Upper lobe of left lung (tissue), 6 donors: ENCODE results near the gene ZMAT3. TPM values are rescaled to one million over a fixed set of nuclear protein-coding genes. Genes with fewer than 3 reads are reported as not detected.

Source experiments
- ATAC-seq, 2 donors: fragments of 200-7000 bp; cut with Tn5 transposase; one replicate each; pipeline ENCODE4 v1.9.1; 2022; ENCODE audit warnings: mild to moderate bottlenecking in 2 of 2, moderate library complexity in 2 of 2; ENCODE audit not compliant: low FRiP score in 2 of 2
- DNase-seq, 2 donors: peaks; one replicate each; pipeline ENCODE4 v3.0.0-alpha.2; 2019 to 2020
- H3K27ac ChIP-seq, 4 donors: fragments of 200-600 bp; sonication (generic); one replicate each; pipeline ENCODE4 v1.5.1; 2016 to 2019
- H3K27me3 ChIP-seq, 4 donors: fragments of 200-600 bp; sonication (generic); one replicate each; pipeline ENCODE4 v1.5.1; 2017 to 2019
- H3K36me3 ChIP-seq, 4 donors: fragments of 200-600 bp; sonication (generic); one replicate each; pipeline ENCODE4 v1.5.1; 2016 to 2019
- H3K4me1 ChIP-seq, 4 donors: fragments of 200-600 bp; sonication (generic); one replicate each; pipeline ENCODE4 v1.5.1; 2018 to 2019
- H3K4me3 ChIP-seq, 4 donors: fragments of 200-600 bp; sonication (generic); one replicate each; pipeline ENCODE4 v1.5.1; 2017 to 2019; ENCODE audit warnings: mild to moderate bottlenecking in 2 of 4, moderate library complexity in 1 of 4
- H3K9me3 ChIP-seq, 4 donors: fragments of 200-600 bp; sonication (generic); one replicate each; pipeline ENCODE4 v1.5.1; 2018 to 2019
- EP300 ChIP-seq, 4 donors: sonication (generic); formaldehyde crosslinking; IDR thresholded peaks; one replicate each; pipeline ENCODE4 v1.5.1; 2017; ENCODE audit warnings: antibody characterized with exemption in 4 of 4, control low read depth in 2 of 4
- POLR2A ChIP-seq, 4 donors: fragments of 450-650 bp; IDR thresholded peaks; one replicate each; pipeline ENCODE4 v1.5.1; 2016 to 2017; ENCODE audit warnings: antibody characterized with exemption in 4 of 4, mild to moderate bottlenecking in 2 of 4
- POLR2AphosphoS5 ChIP-seq, 2 donors: sonication (generic); formaldehyde crosslinking; IDR thresholded peaks; one replicate each; pipeline ENCODE4 v1.5.1; 2017; ENCODE audit warnings: antibody characterized with exemption in 2 of 2
- WGBS, 2 donors: methylation state at CpG; one replicate each; pipeline ENCODE4 v1.1.5; 2017 to 2018; 5-methylcytosine and 5-hydroxymethylcytosine counted together
- total RNA-seq, 6 donors: library from RNA; depleted of rRNA in 4 of 6; stranded (reverse); fragments of >200 nt in 4 of 6; gene quantifications; one replicate each; pipeline versions ENCODE4 v1.1.0 to v1.2.1, GENCODE V29; 2016 to 2021
- TF ChIP-seq, protein P1 (sequence below), 6 experiments: fragments of 450-650 bp in 4 of 6; fragments of 200-600 bp in 2 of 6; sonication (generic) in 2 of 6; IDR thresholded peaks; one replicate each; pipeline ENCODE4 v1.5.1; 2016 to 2019; ENCODE audit warnings: antibody characterized with exemption in 6 of 6
- donor health status: DM: no; HTN: no; CAD: no; lungs with moderate emphysema.
- donor health status: DM: no; HTN: yes; CAD: no; lungs with severe emphysema.

Gene ZMAT3
- total RNA-seq, 6 donors from 2014 or later: 6.4 to 19.5 (median 13.1) TPM

DNA sequence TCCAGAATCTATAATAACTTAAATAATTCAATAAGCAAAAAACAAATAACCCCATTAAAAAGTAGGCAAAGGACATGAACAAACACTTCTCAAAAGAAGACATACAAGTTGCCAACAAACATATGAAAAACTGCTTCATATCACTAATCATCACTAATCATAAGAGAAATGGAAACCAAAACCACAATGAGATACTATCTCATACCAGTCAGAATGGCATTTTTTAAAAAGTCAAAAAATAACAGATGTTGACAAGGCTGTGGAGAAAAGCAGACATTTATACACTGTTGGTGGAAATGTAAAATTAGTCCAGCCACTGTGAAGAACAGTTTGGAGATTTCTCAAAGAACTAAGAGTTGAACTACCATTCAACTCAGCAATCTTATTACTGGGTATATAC is 19.5 kb upstream of the ZMAT3 start:
- Histone ChIP-seq H3K27ac (no peak overlapping the region), H3K27me3 (no peaks in the 10 kb centered on the region), H3K36me3 (no peaks in the 10 kb centered on the region), H3K4me3 (no peak overlapping the region), H3K9me3 (no peaks in the 10 kb centered on the region), H3K4me1 (no peaks in the 10 kb centered on the region)
- DNase-seq: no peak
- TF ChIP-seq EP300 (IDR thresholded peaks at IDR 0.05) (no peak), POLR2AphosphoS5 (IDR thresholded peaks at IDR 0.05) (no peak), POLR2A (IDR thresholded peaks at IDR 0.05) (no peak)
- TF ChIP-seq, protein P1, sequence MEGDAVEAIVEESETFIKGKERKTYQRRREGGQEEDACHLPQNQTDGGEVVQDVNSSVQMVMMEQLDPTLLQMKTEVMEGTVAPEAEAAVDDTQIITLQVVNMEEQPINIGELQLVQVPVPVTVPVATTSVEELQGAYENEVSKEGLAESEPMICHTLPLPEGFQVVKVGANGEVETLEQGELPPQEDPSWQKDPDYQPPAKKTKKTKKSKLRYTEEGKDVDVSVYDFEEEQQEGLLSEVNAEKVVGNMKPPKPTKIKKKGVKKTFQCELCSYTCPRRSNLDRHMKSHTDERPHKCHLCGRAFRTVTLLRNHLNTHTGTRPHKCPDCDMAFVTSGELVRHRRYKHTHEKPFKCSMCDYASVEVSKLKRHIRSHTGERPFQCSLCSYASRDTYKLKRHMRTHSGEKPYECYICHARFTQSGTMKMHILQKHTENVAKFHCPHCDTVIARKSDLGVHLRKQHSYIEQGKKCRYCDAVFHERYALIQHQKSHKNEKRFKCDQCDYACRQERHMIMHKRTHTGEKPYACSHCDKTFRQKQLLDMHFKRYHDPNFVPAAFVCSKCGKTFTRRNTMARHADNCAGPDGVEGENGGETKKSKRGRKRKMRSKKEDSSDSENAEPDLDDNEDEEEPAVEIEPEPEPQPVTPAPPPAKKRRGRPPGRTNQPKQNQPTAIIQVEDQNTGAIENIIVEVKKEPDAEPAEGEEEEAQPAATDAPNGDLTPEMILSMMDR (IDR thresholded peaks at IDR 0.05): no peak
- no peak for ATAC-seq

DNA sequence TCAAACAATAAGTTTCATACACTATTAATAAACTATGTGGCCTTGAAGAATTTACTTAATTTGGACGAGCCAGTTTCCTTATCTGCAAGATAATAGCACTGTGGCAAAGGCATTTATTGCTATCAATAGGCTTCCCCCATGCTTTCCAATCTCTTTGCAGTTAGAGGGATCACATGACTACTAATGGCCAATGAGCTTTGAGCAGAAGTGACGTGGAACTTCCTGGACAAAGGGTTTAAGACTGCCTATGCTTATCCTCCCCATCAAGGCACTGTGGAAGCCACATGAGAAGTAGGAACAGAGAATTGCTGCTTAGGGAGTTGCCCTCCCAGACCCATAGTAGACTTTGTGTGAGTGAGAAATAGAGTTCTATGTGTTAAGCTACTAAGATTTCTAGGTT is 16.7 kb upstream of the ZMAT3 start:
- no peaks in the 10 kb centered on the region for H3K9me3 ChIP-seq
- DNase-seq (no peak), ATAC-seq (no peak)
- 30 to 60% methylated on average over 2 of the region's 2 CpGs for WGBS, 2 donors
- TF ChIP-seq, protein P1 (IDR thresholded peaks at IDR 0.05): no peak
- H3K27me3 ChIP-seq: no peaks in the 10 kb centered on the region
- no peak overlapping the region for H3K27ac ChIP-seq
- H3K36me3 ChIP-seq: no peaks in the 10 kb centered on the region
- H3K4me3 ChIP-seq: no peak overlapping the region
- H3K4me1 ChIP-seq: no peaks in the 10 kb centered on the region

DNA sequence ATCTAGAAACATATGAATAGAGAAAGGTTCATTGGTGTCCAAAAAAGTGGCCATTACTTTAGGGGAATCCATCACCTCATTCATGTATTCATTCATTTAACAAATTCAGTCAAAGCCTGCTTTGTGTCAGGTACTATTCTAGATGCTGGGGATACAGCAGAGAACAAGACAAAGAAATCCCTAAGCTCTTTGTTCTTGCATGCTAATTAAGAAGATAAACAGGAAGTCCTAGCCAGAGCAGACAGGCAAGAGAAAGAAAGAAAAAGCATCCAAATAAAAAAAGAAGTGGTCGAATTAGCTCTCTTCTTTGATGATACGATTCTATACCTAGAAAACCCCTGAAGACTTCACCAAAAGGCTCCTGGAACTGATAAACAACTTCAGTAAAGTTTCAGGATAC is 12.4 kb upstream of the ZMAT3 start:
- 45 to 53% methylated on average over 2 of the region's 2 CpGs for WGBS, 2 donors

DNA sequence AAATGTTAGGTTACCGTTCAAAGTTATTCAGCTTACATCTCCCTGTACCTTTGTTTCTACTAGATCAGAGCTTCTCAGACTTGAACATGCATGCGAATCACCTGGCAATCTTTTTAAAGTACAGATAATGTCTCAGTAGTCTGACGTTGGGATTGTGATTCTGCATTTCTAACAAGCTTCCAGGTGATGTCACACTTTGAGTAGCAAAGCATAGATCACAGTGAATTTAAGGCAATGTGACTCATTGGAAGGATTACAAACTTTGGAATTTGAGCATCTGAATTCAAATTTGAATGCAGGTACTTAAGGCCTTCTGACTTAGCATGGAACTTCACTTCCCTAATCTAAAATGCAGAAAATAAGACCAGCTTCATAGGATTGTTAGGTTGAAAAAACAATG is 10.8 kb upstream of the ZMAT3 start:
- Histone ChIP-seq H3K9me3 (no peaks in the 10 kb centered on the region), H3K27me3 (no peaks in the 10 kb centered on the region), H3K4me1 (no peaks in the 10 kb centered on the region), H3K36me3 (no peaks in the 10 kb centered on the region), H3K27ac (no peak overlapping the region), H3K4me3 (no peak overlapping the region)
- 79 to 86% methylated on average over 3 of the region's 3 CpGs for WGBS, 2 donors
- ATAC-seq (no peak), DNase-seq (no peak)
- TF ChIP-seq, protein P1 (IDR thresholded peaks at IDR 0.05): no peak
- TF ChIP-seq EP300 (IDR thresholded peaks at IDR 0.05): no peak
- TF ChIP-seq POLR2AphosphoS5 (IDR thresholded peaks at IDR 0.05): no peak
- no peak for TF ChIP-seq POLR2A (IDR thresholded peaks at IDR 0.05)

More for the DNA sequence above, 12.4 kb upstream of the ZMAT3 start:
- Histone ChIP-seq H3K27me3 (no peaks in the 10 kb centered on the region), H3K36me3 (no peaks in the 10 kb centered on the region), H3K9me3 (no peaks in the 10 kb centered on the region), H3K4me1 (no peaks in the 10 kb centered on the region), H3K27ac (no peak overlapping the region), H3K4me3 (no peak overlapping the region)
- ATAC-seq (no peak), DNase-seq (no peak)
- no peak for TF ChIP-seq POLR2A (IDR thresholded peaks at IDR 0.05)
- TF ChIP-seq, protein P1 (IDR thresholded peaks at IDR 0.05): no peak
- TF ChIP-seq POLR2AphosphoS5 (IDR thresholded peaks at IDR 0.05): no peak
- TF ChIP-seq EP300 (IDR thresholded peaks at IDR 0.05): no peak

DNA sequence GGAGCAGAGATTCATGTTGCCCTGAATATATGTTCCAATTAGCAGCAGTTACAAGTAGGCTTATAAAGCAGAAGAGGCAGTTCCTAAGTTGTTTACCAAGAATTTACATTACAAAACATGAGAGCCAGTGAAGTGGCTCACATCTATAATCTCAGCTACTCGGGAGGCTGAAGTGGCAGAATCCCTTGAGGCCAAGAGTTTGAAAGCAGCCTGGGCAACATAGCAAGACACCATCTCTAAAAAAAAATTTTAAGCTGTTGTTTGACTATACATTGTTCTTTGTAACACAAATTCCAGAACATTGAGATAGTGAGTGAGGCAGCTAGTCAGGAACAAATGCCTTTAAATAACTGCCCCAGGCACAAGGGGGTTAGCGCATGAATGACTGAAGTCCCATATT is 10.3 kb upstream of the ZMAT3 start:
- H3K27ac ChIP-seq: no peak overlapping the region
- TF ChIP-seq POLR2AphosphoS5 (IDR thresholded peaks at IDR 0.05): no peak
- TF ChIP-seq POLR2A (IDR thresholded peaks at IDR 0.05): no peak
- TF ChIP-seq, protein P1 (IDR thresholded peaks at IDR 0.05): no peak
- TF ChIP-seq EP300 (IDR thresholded peaks at IDR 0.05): no peak
- no peak overlapping the region for H3K4me3 ChIP-seq
- H3K4me1 ChIP-seq: no peaks in the 10 kb centered on the region
- ATAC-seq (no peak), DNase-seq (no peak)
- no peaks in the 10 kb centered on the region for H3K36me3 ChIP-seq
- H3K9me3 ChIP-seq: no peaks in the 10 kb centered on the region
- WGBS, 2 donors: 79 to 81% methylated on average over 2 of the region's 2 CpGs
- H3K27me3 ChIP-seq: no peaks in the 10 kb centered on the region
